Ascending aorta (tissue), 2 donors: ENCODE measurements around the gene PCDHGA1. TPM values are rescaled to one million over a fixed set of nuclear protein-coding genes. Genes with fewer than 3 reads are reported as not detected.

Experiments used
- DNase-seq, 2 donors: peaks; one replicate each; pipeline ENCODE4 v3.0.0-alpha.2; 2019; ENCODE audit warnings: low spot score in 2 of 2
- H3K27ac ChIP-seq, 2 donors: fragments of 200-600 bp; sonication (generic); one replicate each; pipeline ENCODE4 v1.5.1; 2016 to 2017; ENCODE audit warnings: mild to moderate bottlenecking in 1 of 2
- H3K27me3 ChIP-seq: fragments of 200-600 bp; sonication (generic); one replicate; pipeline ENCODE4 v1.5.1; 2017
- H3K36me3 ChIP-seq, 2 donors: fragments of 200-600 bp; sonication (generic); one replicate each; pipeline ENCODE4 v1.5.1; 2016
- H3K4me1 ChIP-seq, 2 donors: fragments of 200-600 bp; sonication (generic); one replicate each; pipeline ENCODE4 v1.5.1; 2016 to 2017; ENCODE audit warnings: mild to moderate bottlenecking in 1 of 2
- H3K4me3 ChIP-seq, 2 donors: fragments of 200-600 bp; sonication (generic); one replicate each; pipeline ENCODE4 v1.5.1; 2016 to 2017; ENCODE audit warnings: mild to moderate bottlenecking in 1 of 2
- H3K9me3 ChIP-seq, 2 donors: fragments of 200-600 bp; sonication (generic); one replicate each; pipeline ENCODE4 v1.5.1; 2016
- CTCF ChIP-seq, 3 experiments: fragments of 200-600 bp in 2 of 3; fragments of 450-650 bp in 1 of 3; sonication (generic) in 2 of 3; IDR thresholded peaks; one replicate each; pipeline ENCODE4 v1.5.1; 2016 to 2019; ENCODE audit warnings: antibody characterized with exemption in 3 of 3, mild to moderate bottlenecking in 1 of 3, moderate library complexity in 1 of 3
- intact Hi-C: fragments of 100-400 bp; cut with DNase I; formaldehyde crosslinking; loops from one replicate; pipeline ENCODE4 v1.15.1; 2023
- total RNA-seq: library from RNA; depleted of rRNA; stranded (reverse); fragments of >200 nt; gene quantifications from one replicate; pipeline ENCODE4 v1.1.0, GENCODE V29; 2016

The PCDHGA1 gene
- total RNA-seq, 1 donor from 2014 or later: not detected

- Histone ChIP-seq H3K27ac (no peak overlapping the region), H3K4me1 (peaks cover 6 to 34% of the 10 kb centered on the region in 2 donors), H3K36me3 (peaks cover 9 to 15% of the 10 kb centered on the region in 2 donors), H3K4me3 (no peak overlapping the region), H3K9me3 (no peaks in the 10 kb centered on the region), H3K27me3 (no peaks in the 10 kb centered on the region)
- no peak for DNase-seq
- no peak for TF ChIP-seq CTCF (IDR thresholded peaks at IDR 0.05)
- intact Hi-C loops: no loop called here
These were observed 155.8 kb downstream of the PCDHGA1 start for GRCh38 chr5:141486091-141486490.

- Histone ChIP-seq H3K4me3 (no peak overlapping the region), H3K27me3 (no peaks in the 10 kb centered on the region), H3K9me3 (no peaks in the 10 kb centered on the region), H3K36me3 (peaks cover 16 to 24% of the 10 kb centered on the region in 2 donors), H3K4me1 (peaks cover 6 to 29% of the 10 kb centered on the region in 2 donors), H3K27ac (no peak overlapping the region)
- intact Hi-C loops: no loop called here
- DNase-seq: no peak
- no peak for TF ChIP-seq CTCF (IDR thresholded peaks at IDR 0.05)
These were observed 156.8 kb downstream of the PCDHGA1 start for GRCh38 chr5:141487131-141487530.

GRCh38 chr5:141488591-141489561 lies 158.6 kb downstream of the PCDHGA1 start, which contains the start of gene PCDHGC5:
TSS of gene PCDHGC5 (plus strand) at chr5:141489081. CDS start at chr5:141489241, 160 bp downstream.
- peaks cover 16 to 24% of the 10 kb centered on the region in 2 donors for H3K36me3 ChIP-seq
- DNase-seq: no peak
- H3K9me3 ChIP-seq: no peaks in the 10 kb centered on the region
- no peak for TF ChIP-seq CTCF (IDR thresholded peaks at IDR 0.05)
- peak within 1 kb of the TSS; percentile 23 to 56 for H3K27ac ChIP-seq
- intact Hi-C loops: no loop called here
- H3K4me1 ChIP-seq: peaks cover 5 to 23% of the 10 kb centered on the region in 2 donors
- H3K4me3 ChIP-seq: peak within 1 kb of the TSS in 1 of 2 donors; percentile 2
- H3K27me3 ChIP-seq: no peaks in the 10 kb centered on the region

GRCh38 chr5:141489841-141490240 lies 159.5 kb downstream of the PCDHGA1 start:
- intact Hi-C loops: no loop called here
- no peak for TF ChIP-seq CTCF (IDR thresholded peaks at IDR 0.05)
- no peak for DNase-seq
- H3K27me3 ChIP-seq: no peaks in the 10 kb centered on the region
- no peaks in the 10 kb centered on the region for H3K9me3 ChIP-seq
- H3K4me3 ChIP-seq: peak overlapping the region in 1 of 2 donors; percentile 2
- no peak overlapping the region for H3K27ac ChIP-seq
- peaks cover 7 to 18% of the 10 kb centered on the region in 2 donors for H3K4me1 ChIP-seq
- peaks cover 16 to 24% of the 10 kb centered on the region in 2 donors for H3K36me3 ChIP-seq

- H3K27ac ChIP-seq: no peak overlapping the region
- H3K36me3 ChIP-seq: peaks cover 16 to 24% of the 10 kb centered on the region in 2 donors
- intact Hi-C loops: no loop called here
- no peaks in the 10 kb centered on the region for H3K27me3 ChIP-seq
- H3K4me3 ChIP-seq: no peak overlapping the region
- no peaks in the 10 kb centered on the region for H3K9me3 ChIP-seq
- DNase-seq: no peak
- peaks cover 7 to 16% of the 10 kb centered on the region in 2 donors for H3K4me1 ChIP-seq
- no peak for TF ChIP-seq CTCF (IDR thresholded peaks at IDR 0.05)
These were observed 160.0 kb downstream of the PCDHGA1 start for GRCh38 chr5:141490271-141490670.
